NCI-H1092 (cell line): Measurements from ENCODE around the gene TEDDM1.
"Not testable (repeated sequence)": the region's sequence is repeated elsewhere in the genome, so short reads cannot be mapped to it uniquely, and the experiment has no call there.

Experiments
- DNase-seq: peaks from one replicate; lab custom pipeline; 2025; lab: John Stamatoyannopoulos, UW

TEDDM1 gene

GRCh38 chr1:182400567-182400966 is at the start of gene TEDDM1:
Gene TEDDM1, minus strand, starts transcription at chr1:182400667. Its CDS starts 182 bp downstream, at chr1:182400485.
- DNase-seq = no peak

- DNase-seq = no peak
These were observed 49.6 kb upstream of the TEDDM1 start, which contains the start of gene RGSL1 for GRCh38 chr1:182450087-182450486. Gene RGSL1, plus strand, starts transcription at chr1:182450146. Its CDS starts 20 bp downstream, at chr1:182450166.

GRCh38 chr1:182447660-182448059 is 47.2 kb upstream of the TEDDM1 start:
- no peak for DNase-seq

GRCh38 chr1:182447124-182447523 is 46.7 kb upstream of the TEDDM1 start:
- DNase-seq = not testable (repeated sequence)

GRCh38 chr1:182446033-182446669 is 45.7 kb upstream of the TEDDM1 start:
- DNase-seq = peak; percentile 50

- no peak for DNase-seq
These were observed 44.0 kb upstream of the TEDDM1 start for GRCh38 chr1:182444497-182444896.

- DNase-seq = no peak
These were observed 41.9 kb upstream of the TEDDM1 start for GRCh38 chr1:182442333-182442732.

- DNase-seq = no peak
These were observed 41.3 kb upstream of the TEDDM1 start for GRCh38 chr1:182441719-182442118.

GRCh38 chr1:182438326-182438725 is 37.9 kb upstream of the TEDDM1 start:
- DNase-seq = no peak

GRCh38 chr1:182433580-182433979 is 33.1 kb upstream of the TEDDM1 start:
- no peak for DNase-seq

- no peak for DNase-seq
These were observed 30.8 kb upstream of the TEDDM1 start for GRCh38 chr1:182431278-182431677.

GRCh38 chr1:182430263-182431068 is 30.0 kb upstream of the TEDDM1 start:
- no peak for DNase-seq

GRCh38 chr1:182428043-182428442 is 27.6 kb upstream of the TEDDM1 start:
- no peak for DNase-seq

GRCh38 chr1:182426442-182427430 is 26.3 kb upstream of the TEDDM1 start:
- DNase-seq = no peak

- DNase-seq = no peak
These were observed 15.3 kb upstream of the TEDDM1 start for GRCh38 chr1:182415789-182416188.

GRCh38 chr1:182413969-182414368 is 13.5 kb upstream of the TEDDM1 start:
- no peak for DNase-seq

GRCh38 chr1:182413486-182413885 is 13.0 kb upstream of the TEDDM1 start:
- DNase-seq = no peak

GRCh38 chr1:182410620-182411273 is 10.3 kb upstream of the TEDDM1 start:
- DNase-seq = no peak

- DNase-seq = no peak
These were observed 9.7 kb upstream of the TEDDM1 start for GRCh38 chr1:182410138-182410537.

GRCh38 chr1:182408435-182409075 is 8.1 kb upstream of the TEDDM1 start:
- no peak for DNase-seq

- no peak for DNase-seq
These were observed 7.3 kb upstream of the TEDDM1 start for GRCh38 chr1:182407724-182408123.
